H9 (cell line): ENCODE results near the gene GALNT17. TPM values are rescaled to one million over a fixed set of nuclear protein-coding genes. Genes with fewer than 3 reads are reported as not detected.

Experiments
- DNase-seq: peaks from one replicate; pipeline ENCODE4 v3.0.0-alpha.2; 2017
- H2AFZ ChIP-seq: one replicate; pipeline ENCODE4 v1.6.1; 2013; ENCODE audit warnings: mild to moderate bottlenecking, low read length, control low read depth, moderate library complexity
- H2AK5ac ChIP-seq: 2 replicates; pipeline ENCODE4 v1.6.1; 2013; ENCODE audit warnings: low read length, control low read depth, mixed read lengths; ENCODE audit not compliant: insufficient read length
- H2BK120ac ChIP-seq: one replicate; pipeline ENCODE4 v1.6.1; 2013; ENCODE audit warnings: low read depth, mild to moderate bottlenecking, low read length, control low read depth, inconsistent platforms; ENCODE audit not compliant: poor library complexity, severe bottlenecking
- H2BK12ac ChIP-seq: 2 replicates; pipeline ENCODE4 v1.6.1; 2013; ENCODE audit warnings: low read length, control low read depth, mixed read lengths, low read depth; ENCODE audit not compliant: insufficient read length
- H2BK15ac ChIP-seq: 2 replicates; pipeline ENCODE4 v1.6.1; 2013; ENCODE audit warnings: low read depth, low read length, control low read depth
- H2BK20ac ChIP-seq: one replicate; pipeline ENCODE4 v1.6.1; 2013; ENCODE audit warnings: low read depth, mild to moderate bottlenecking, low read length, control low read depth, inconsistent platforms; ENCODE audit not compliant: poor library complexity, severe bottlenecking
- H2BK5ac ChIP-seq: 2 replicates; pipeline ENCODE4 v1.6.1; 2013; ENCODE audit warnings: low read length, control low read depth, mixed read lengths; ENCODE audit not compliant: insufficient read length
- H3K14ac ChIP-seq: 2 replicates; pipeline ENCODE4 v1.6.1; 2013; ENCODE audit warnings: low read length, control low read depth; ENCODE audit not compliant: insufficient read depth
- H3K18ac ChIP-seq: 2 replicates; pipeline ENCODE4 v1.6.1; 2013; ENCODE audit warnings: low read depth, mild to moderate bottlenecking, mixed read lengths, low read length, control low read depth; ENCODE audit not compliant: insufficient read length
- H3K23ac ChIP-seq: 2 replicates; pipeline ENCODE4 v1.6.1; 2013; ENCODE audit warnings: low read length, control low read depth, mixed read lengths, low read depth; ENCODE audit not compliant: insufficient read length
- H3K23me2 ChIP-seq: 2 replicates; pipeline ENCODE4 v1.6.1; 2013; ENCODE audit warnings: low read depth, mild to moderate bottlenecking, mixed read lengths, low read length, control low read depth; ENCODE audit not compliant: insufficient read length, poor library complexity, severe bottlenecking
- H3K27ac ChIP-seq: 2 replicates; pipeline ENCODE4 v1.5.1; 2013; ENCODE audit warnings: low read length, control low read depth, mixed read lengths, low read depth; ENCODE audit not compliant: insufficient read length
- H3K27me3 ChIP-seq: 2 replicates; pipeline ENCODE4 v1.6.1; 2013; ENCODE audit warnings: low read length, control low read depth, inconsistent platforms; ENCODE audit not compliant: insufficient read depth
- H3K4ac ChIP-seq: 2 replicates; pipeline ENCODE4 v1.6.1; 2013; ENCODE audit warnings: low read depth, mild to moderate bottlenecking, control low read depth, inconsistent platforms, low read length, moderate library complexity
- H3K4me1 ChIP-seq: 2 replicates; pipeline ENCODE4 v1.6.1; 2013; ENCODE audit warnings: low read length, control low read depth, inconsistent platforms; ENCODE audit not compliant: insufficient read depth
- H3K4me2 ChIP-seq: 2 replicates; pipeline ENCODE4 v1.6.1; 2013; ENCODE audit warnings: low read length, control low read depth, mixed read lengths; ENCODE audit not compliant: insufficient read length, insufficient read depth
- H3K56ac ChIP-seq: 2 replicates; pipeline ENCODE4 v1.6.1; 2013; ENCODE audit warnings: low read depth, mild to moderate bottlenecking, mixed read lengths, low read length, control low read depth; ENCODE audit not compliant: insufficient read length
- H3K79me1 ChIP-seq: 2 replicates; pipeline ENCODE4 v1.6.1; 2013; ENCODE audit warnings: low read depth, mild to moderate bottlenecking, moderate library complexity, low read length, control low read depth, inconsistent platforms; ENCODE audit not compliant: insufficient read depth, poor library complexity, severe bottlenecking
- H3K79me2 ChIP-seq: 2 replicates; pipeline ENCODE4 v1.6.1; 2013; ENCODE audit warnings: low read length, control low read depth, inconsistent platforms; ENCODE audit not compliant: insufficient read depth
- H3K9ac ChIP-seq: 2 replicates; pipeline ENCODE4 v1.6.1; 2013; ENCODE audit warnings: low read length, control low read depth, mixed read lengths; ENCODE audit not compliant: insufficient read length; ENCODE audit errors: extremely low read depth
- H3K9me3 ChIP-seq: one replicate; pipeline ENCODE4 v1.6.1; 2013; ENCODE audit warnings: low read depth, low read length, inconsistent platforms; ENCODE audit not compliant: control insufficient read depth
- H3T11ph ChIP-seq: one replicate; pipeline ENCODE4 v1.6.1; 2013; ENCODE audit warnings: mild to moderate bottlenecking, low read length, control low read depth, inconsistent platforms
- H4K20me1 ChIP-seq: one replicate; pipeline ENCODE4 v1.6.1; 2013; ENCODE audit not compliant: control insufficient read depth, insufficient read length, insufficient read depth
- H4K5ac ChIP-seq: 2 replicates; pipeline ENCODE4 v1.6.1; 2013; ENCODE audit warnings: low read depth, mild to moderate bottlenecking, mixed read lengths, low read length, control low read depth; ENCODE audit not compliant: insufficient read length
- H4K8ac ChIP-seq: replicated peaks from 2 replicates; pipeline ENCODE4 v1.6.1; 2013; ENCODE audit warnings: low read length, control low read depth, mixed read lengths, low read depth; ENCODE audit not compliant: insufficient read length
- H4K91ac ChIP-seq: 2 replicates; pipeline ENCODE4 v1.6.1; 2013; ENCODE audit warnings: low read depth, mild to moderate bottlenecking, moderate library complexity, mixed read lengths, low read length, control low read depth; ENCODE audit not compliant: insufficient read length
- H3K27ac Mint-ChIP-seq, 3 experiments: 2 replicates in 2 of 3; 3 replicates in 1 of 3; pipeline ENCODE4 v1.8.0; 2020 to 2021; ENCODE audit warnings: mixed read lengths in 3 of 3, mild to moderate bottlenecking in 1 of 3, moderate library complexity in 1 of 3
- H3K27me3 Mint-ChIP-seq: 2 replicates; pipeline ENCODE4 v1.8.0; 2021; ENCODE audit warnings: low read depth, mild to moderate bottlenecking, moderate library complexity, mixed read lengths
- H3K36me3 Mint-ChIP-seq, 3 experiments: 2 replicates in 2 of 3; 3 replicates in 1 of 3; pipeline ENCODE4 v1.8.0; 2020 to 2021; ENCODE audit warnings: low read depth in 3 of 3, mixed read lengths in 3 of 3; ENCODE audit not compliant: insufficient read depth in 1 of 3
- H3K4me1 Mint-ChIP-seq, 2 experiments: 2 replicates each; pipeline ENCODE4 v1.8.0; 2020; ENCODE audit warnings: mixed read lengths in 2 of 2
- H3K4me3 Mint-ChIP-seq, 2 experiments: 2 replicates in 1 of 2; 3 replicates in 1 of 2; pipeline ENCODE4 v1.8.0; 2020 to 2021; ENCODE audit warnings: mild to moderate bottlenecking in 2 of 2, mixed read lengths in 2 of 2, moderate library complexity in 1 of 2
- H3K9me3 Mint-ChIP-seq, 2 experiments: 2 replicates in 1 of 2; 3 replicates in 1 of 2; pipeline ENCODE4 v1.8.0; 2020; ENCODE audit warnings: mild to moderate bottlenecking in 2 of 2, mixed read lengths in 2 of 2, moderate library complexity in 1 of 2
- WGBS: extraction: QIAGEN DNeasy Blood & Tissue Kit; methylation state at CpG from one replicate; pipeline ENCODE4 v1.1.7; 2013; ENCODE audit warnings: missing lambda C conversion rate, low lambda C conversion rate, mixed read lengths; ENCODE audit not compliant: insufficient read length; ENCODE audit errors: extremely low coverage; 5-methylcytosine and 5-hydroxymethylcytosine counted together
- total RNA-seq: library from RNA; stranded (reverse); gene quantifications from 2 replicates; pipeline ENCODE4 v1.2.1, GENCODE V29; 2021
- TF ChIP-seq, protein P1 (sequence below): fragments of 200-600 bp; sonication (generic); conservative IDR thresholded peaks from 3 replicates; pipeline ENCODE4 v1.8.0; 2021; ENCODE audit warnings: antibody characterized with exemption, mild to moderate bottlenecking

Gene GALNT17
- total RNA-seq, 1 experiment from 2014 or later: 43.2 TPM

- no peak overlapping the region for H2BK15ac ChIP-seq
- Mint-ChIP-seq H3K27me3 (0 out of 2 replicates have a peak, but pooled peaks cover 2% of the 10 kb centered on the region), H3K36me3 (peaks cover 49 to 56% (median 54%) of the 10 kb centered on the region in 3 experiments), H3K4me3 (no peak overlapping the region; a peak in 1 of 5 replicates), H3K9me3 (peaks cover 24 to 25% of the 10 kb centered on the region in 2 experiments), H3K27ac (peak overlapping the region; percentile 92 to 93 (median 93); a peak in 5 of 7 replicates), H3K4me1 (peaks cover 30 to 38% of the 10 kb centered on the region in 2 experiments)
- peaks cover 20% of the 10 kb centered on the region for H3K79me1 ChIP-seq
- TF ChIP-seq, protein P1, sequence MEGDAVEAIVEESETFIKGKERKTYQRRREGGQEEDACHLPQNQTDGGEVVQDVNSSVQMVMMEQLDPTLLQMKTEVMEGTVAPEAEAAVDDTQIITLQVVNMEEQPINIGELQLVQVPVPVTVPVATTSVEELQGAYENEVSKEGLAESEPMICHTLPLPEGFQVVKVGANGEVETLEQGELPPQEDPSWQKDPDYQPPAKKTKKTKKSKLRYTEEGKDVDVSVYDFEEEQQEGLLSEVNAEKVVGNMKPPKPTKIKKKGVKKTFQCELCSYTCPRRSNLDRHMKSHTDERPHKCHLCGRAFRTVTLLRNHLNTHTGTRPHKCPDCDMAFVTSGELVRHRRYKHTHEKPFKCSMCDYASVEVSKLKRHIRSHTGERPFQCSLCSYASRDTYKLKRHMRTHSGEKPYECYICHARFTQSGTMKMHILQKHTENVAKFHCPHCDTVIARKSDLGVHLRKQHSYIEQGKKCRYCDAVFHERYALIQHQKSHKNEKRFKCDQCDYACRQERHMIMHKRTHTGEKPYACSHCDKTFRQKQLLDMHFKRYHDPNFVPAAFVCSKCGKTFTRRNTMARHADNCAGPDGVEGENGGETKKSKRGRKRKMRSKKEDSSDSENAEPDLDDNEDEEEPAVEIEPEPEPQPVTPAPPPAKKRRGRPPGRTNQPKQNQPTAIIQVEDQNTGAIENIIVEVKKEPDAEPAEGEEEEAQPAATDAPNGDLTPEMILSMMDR: no peak
- H2AFZ ChIP-seq: no peak overlapping the region
- no peak overlapping the region for H3K14ac ChIP-seq
- H3K27ac ChIP-seq: no peak overlapping the region
- no peak overlapping the region for H4K5ac ChIP-seq
- H2BK20ac ChIP-seq: no peak overlapping the region
- WGBS: no CpG with 5 or more reads among the region's 4 CpGs
- H3K9me3 ChIP-seq: no peaks in the 10 kb centered on the region
- peak overlapping the region; percentile 38 for H3K9ac ChIP-seq
- H3K18ac ChIP-seq: no peak overlapping the region
- H3K23me2 ChIP-seq: no peaks in the 10 kb centered on the region
- no peak overlapping the region for H2BK12ac ChIP-seq
- H4K20me1 ChIP-seq: no peaks in the 10 kb centered on the region
- H3K79me2 ChIP-seq: peaks cover 24% of the 10 kb centered on the region; the same call in 1 of the 2 replicates
- H3K4me2 ChIP-seq: no peak overlapping the region
- H4K8ac ChIP-seq: no peak overlapping the region
- no peak overlapping the region for H2BK5ac ChIP-seq
- no peak overlapping the region for H4K91ac ChIP-seq
- H3K27me3 ChIP-seq: no peaks in the 10 kb centered on the region
- H3K4ac ChIP-seq: no peak overlapping the region
- no peak for DNase-seq
- H2BK120ac ChIP-seq: no peak overlapping the region
- no peak overlapping the region for H3K56ac ChIP-seq
- no peak overlapping the region for H3T11ph ChIP-seq
- no peak overlapping the region for H3K23ac ChIP-seq
- H3K4me1 ChIP-seq: peaks cover 6% of the 10 kb centered on the region
- no peak overlapping the region for H2AK5ac ChIP-seq
Measured at GRCh38 chr7:71186535-71187057, 54.7 kb downstream of the GALNT17 start.
